ENCODE data around the gene ARHGAP26. TPM values are rescaled to one million over a fixed set of nuclear protein-coding genes. Genes with fewer than 3 reads are reported as not detected.

Gene ARHGAP26, protein sequence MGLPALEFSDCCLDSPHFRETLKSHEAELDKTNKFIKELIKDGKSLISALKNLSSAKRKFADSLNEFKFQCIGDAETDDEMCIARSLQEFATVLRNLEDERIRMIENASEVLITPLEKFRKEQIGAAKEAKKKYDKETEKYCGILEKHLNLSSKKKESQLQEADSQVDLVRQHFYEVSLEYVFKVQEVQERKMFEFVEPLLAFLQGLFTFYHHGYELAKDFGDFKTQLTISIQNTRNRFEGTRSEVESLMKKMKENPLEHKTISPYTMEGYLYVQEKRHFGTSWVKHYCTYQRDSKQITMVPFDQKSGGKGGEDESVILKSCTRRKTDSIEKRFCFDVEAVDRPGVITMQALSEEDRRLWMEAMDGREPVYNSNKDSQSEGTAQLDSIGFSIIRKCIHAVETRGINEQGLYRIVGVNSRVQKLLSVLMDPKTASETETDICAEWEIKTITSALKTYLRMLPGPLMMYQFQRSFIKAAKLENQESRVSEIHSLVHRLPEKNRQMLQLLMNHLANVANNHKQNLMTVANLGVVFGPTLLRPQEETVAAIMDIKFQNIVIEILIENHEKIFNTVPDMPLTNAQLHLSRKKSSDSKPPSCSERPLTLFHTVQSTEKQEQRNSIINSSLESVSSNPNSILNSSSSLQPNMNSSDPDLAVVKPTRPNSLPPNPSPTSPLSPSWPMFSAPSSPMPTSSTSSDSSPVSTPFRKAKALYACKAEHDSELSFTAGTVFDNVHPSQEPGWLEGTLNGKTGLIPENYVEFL
- total RNA-seq = 8.1 and 12.8 TPM in 2 replicates

DNA sequence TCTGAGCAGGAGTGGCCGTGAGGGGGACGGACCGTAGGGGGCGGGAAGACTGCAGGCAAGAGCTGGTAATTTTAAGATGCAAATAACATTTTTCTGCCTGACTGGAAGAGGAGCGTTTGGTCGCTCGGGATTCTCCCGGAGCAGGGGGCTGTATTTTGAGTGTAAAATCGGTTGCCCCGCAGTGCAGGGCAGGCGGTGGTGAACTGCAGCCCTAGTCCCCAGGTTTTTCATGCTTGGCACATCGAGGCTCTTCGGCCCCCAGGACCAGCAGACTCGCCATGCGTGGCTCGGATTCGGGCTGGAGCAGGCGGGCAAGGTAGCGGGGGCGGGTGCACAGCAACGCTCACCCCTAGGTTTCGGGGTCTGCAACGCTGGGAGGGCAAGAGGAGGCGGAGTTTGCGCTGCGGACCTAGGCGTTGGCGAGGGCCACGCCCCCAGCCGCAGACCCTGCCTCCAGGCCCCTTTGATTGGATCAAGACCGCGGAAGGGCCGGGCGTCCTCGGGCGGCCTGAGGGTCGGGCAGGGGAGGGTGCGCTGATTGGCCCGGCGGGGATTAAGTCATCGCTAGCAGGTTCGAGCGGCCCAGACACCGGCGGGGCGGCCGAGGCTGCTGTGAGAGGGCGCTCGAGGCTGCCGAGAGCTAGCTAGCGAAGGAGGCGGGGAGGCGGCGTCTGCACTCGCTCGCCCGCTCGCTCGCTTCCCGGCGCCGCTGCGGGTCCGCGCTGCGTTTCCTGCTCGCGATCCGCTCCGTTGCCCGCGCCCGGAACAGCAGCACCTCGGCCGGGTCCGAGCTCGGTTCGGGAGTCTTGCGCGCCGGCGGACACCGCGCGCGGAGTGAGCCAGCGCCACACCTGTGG, at the start of gene ARHGAP26:
Gene ARHGAP26, plus strand, starts transcription at position 585 of the 857 bp plus-strand sequence. CDS start 385 bp downstream, outside the sequence.

Other genes with a start within 250 kb of the ARHGAP26 start
- gene FGF1, start 84.3 kb upstream of the ARHGAP26 start, total RNA-seq = not detected in 2 replicates